Skeletal muscle satellite cell (primary cell): ENCODE measurements around the gene DCDC1.

ENCODE experiments used
- H3K27me3 ChIP-seq: 2 replicates; pipeline ENCODE4 v1.7.0; 2013; ENCODE audit warnings: low read length; ENCODE audit not compliant: control insufficient read depth, insufficient read depth
- H3K36me3 ChIP-seq: 2 replicates; pipeline ENCODE4 v1.7.0; 2013; ENCODE audit warnings: mild to moderate bottlenecking, control low read depth, low read length; ENCODE audit not compliant: insufficient read depth
- H3K4me1 ChIP-seq: 2 replicates; pipeline ENCODE4 v1.7.0; 2013; ENCODE audit warnings: low read length; ENCODE audit not compliant: control insufficient read depth, insufficient read depth
- H3K4me2 ChIP-seq: 2 replicates; pipeline ENCODE4 v1.7.0; 2013; ENCODE audit warnings: mild to moderate bottlenecking, low read length
- H3K4me3 ChIP-seq: 2 replicates; pipeline ENCODE4 v1.7.0; 2013; ENCODE audit warnings: low read length
- H3K9ac ChIP-seq: 2 replicates; pipeline ENCODE4 v1.7.0; 2013; ENCODE audit warnings: mild to moderate bottlenecking, low read depth, low read length, moderate library complexity
- H3K9me3 ChIP-seq: replicated peaks from 2 replicates; pipeline ENCODE4 v1.7.0; 2013; ENCODE audit warnings: mild to moderate bottlenecking, control low read depth, low read length

The DCDC1 gene

GRCh38 chr11:31089117-31089516, 280.4 kb downstream of the DCDC1 start:
- H3K4me2 ChIP-seq = no peak overlapping the region
- no peaks in the 10 kb centered on the region for H3K36me3 ChIP-seq
- no peak overlapping the region for H3K4me3 ChIP-seq
- H3K4me1 ChIP-seq = no peaks in the 10 kb centered on the region
- H3K9me3 ChIP-seq = peaks cover 3% of the 10 kb centered on the region
- no peak overlapping the region for H3K9ac ChIP-seq
- no peaks in the 10 kb centered on the region for H3K27me3 ChIP-seq

- no peaks in the 10 kb centered on the region for H3K9me3 ChIP-seq
Measured at GRCh38 chr11:31069447-31070205, 299.9 kb downstream of the DCDC1 start.

GRCh38 chr11:31060880-31061279, 308.7 kb downstream of the DCDC1 start:
- no peaks in the 10 kb centered on the region for H3K4me1 ChIP-seq
- H3K36me3 ChIP-seq = no peaks in the 10 kb centered on the region
- H3K27me3 ChIP-seq = no peaks in the 10 kb centered on the region
- no peak overlapping the region for H3K4me2 ChIP-seq
- H3K4me3 ChIP-seq = no peak overlapping the region
- H3K9me3 ChIP-seq = no peaks in the 10 kb centered on the region
- no peak overlapping the region for H3K9ac ChIP-seq

More at GRCh38 chr11:31069447-31070205, 299.9 kb downstream of the DCDC1 start:
- H3K9ac ChIP-seq = no peak overlapping the region
- H3K27me3 ChIP-seq = no peaks in the 10 kb centered on the region
- H3K36me3 ChIP-seq = no peaks in the 10 kb centered on the region
- no peak overlapping the region for H3K4me2 ChIP-seq
- no peak overlapping the region for H3K4me3 ChIP-seq
- H3K4me1 ChIP-seq = no peaks in the 10 kb centered on the region

GRCh38 chr11:31059529-31059928, 310.0 kb downstream of the DCDC1 start:
- no peaks in the 10 kb centered on the region for H3K4me1 ChIP-seq
- no peak overlapping the region for H3K9ac ChIP-seq
- no peaks in the 10 kb centered on the region for H3K9me3 ChIP-seq
- no peak overlapping the region for H3K4me3 ChIP-seq
- no peaks in the 10 kb centered on the region for H3K27me3 ChIP-seq
- H3K36me3 ChIP-seq = no peaks in the 10 kb centered on the region
- H3K4me2 ChIP-seq = no peak overlapping the region

- no peaks in the 10 kb centered on the region for H3K9me3 ChIP-seq
- H3K4me2 ChIP-seq = no peak overlapping the region
- H3K27me3 ChIP-seq = no peaks in the 10 kb centered on the region
- H3K4me3 ChIP-seq = no peak overlapping the region
- no peaks in the 10 kb centered on the region for H3K36me3 ChIP-seq
- no peak overlapping the region for H3K9ac ChIP-seq
- H3K4me1 ChIP-seq = no peaks in the 10 kb centered on the region
Measured at GRCh38 chr11:31050061-31050765, 319.3 kb downstream of the DCDC1 start.

- H3K9me3 ChIP-seq = no peaks in the 10 kb centered on the region
- H3K36me3 ChIP-seq = no peaks in the 10 kb centered on the region
- no peak overlapping the region for H3K4me2 ChIP-seq
- no peaks in the 10 kb centered on the region for H3K27me3 ChIP-seq
- no peak overlapping the region for H3K9ac ChIP-seq
- H3K4me3 ChIP-seq = no peak overlapping the region
- no peaks in the 10 kb centered on the region for H3K4me1 ChIP-seq
Measured at GRCh38 chr11:31045335-31045734, 324.2 kb downstream of the DCDC1 start.

- Histone ChIP-seq H3K9me3 (no peaks in the 10 kb centered on the region), H3K4me2 (no peak overlapping the region), H3K4me1 (no peaks in the 10 kb centered on the region), H3K36me3 (no peaks in the 10 kb centered on the region), H3K4me3 (no peak overlapping the region), H3K27me3 (no peaks in the 10 kb centered on the region), H3K9ac (no peak overlapping the region)
Measured at GRCh38 chr11:31030138-31030792, 339.3 kb downstream of the DCDC1 start.

DNA sequence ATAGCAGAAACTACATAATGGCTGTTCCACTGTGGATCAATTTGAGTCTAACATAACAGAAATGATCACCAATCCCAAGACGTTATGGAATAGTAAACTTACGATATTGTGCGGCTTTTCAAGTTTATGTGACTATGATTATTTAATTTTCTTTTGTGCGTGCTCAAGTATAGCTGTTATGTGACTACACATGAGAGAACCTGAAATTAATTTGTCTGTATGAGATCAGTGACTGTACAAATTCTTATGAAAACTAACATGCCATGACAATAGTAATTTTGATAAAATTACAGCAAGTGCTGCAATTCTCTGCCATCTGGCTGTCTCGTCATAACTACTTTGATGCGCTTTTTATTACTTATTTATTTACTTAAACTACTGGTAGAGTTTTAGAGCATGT, 343.2 kb downstream of the DCDC1 start:
- Histone ChIP-seq H3K9ac (no peak overlapping the region), H3K27me3 (no peaks in the 10 kb centered on the region), H3K4me1 (no peaks in the 10 kb centered on the region), H3K4me2 (no peak overlapping the region), H3K4me3 (no peak overlapping the region), H3K9me3 (no peaks in the 10 kb centered on the region), H3K36me3 (no peaks in the 10 kb centered on the region)

- Histone ChIP-seq H3K4me1 (no peaks in the 10 kb centered on the region), H3K4me3 (no peak overlapping the region), H3K4me2 (no peak overlapping the region), H3K9ac (no peak overlapping the region), H3K9me3 (no peaks in the 10 kb centered on the region), H3K36me3 (no peaks in the 10 kb centered on the region), H3K27me3 (no peaks in the 10 kb centered on the region)
Measured at GRCh38 chr11:31022080-31022479, 347.5 kb downstream of the DCDC1 start.

DNA sequence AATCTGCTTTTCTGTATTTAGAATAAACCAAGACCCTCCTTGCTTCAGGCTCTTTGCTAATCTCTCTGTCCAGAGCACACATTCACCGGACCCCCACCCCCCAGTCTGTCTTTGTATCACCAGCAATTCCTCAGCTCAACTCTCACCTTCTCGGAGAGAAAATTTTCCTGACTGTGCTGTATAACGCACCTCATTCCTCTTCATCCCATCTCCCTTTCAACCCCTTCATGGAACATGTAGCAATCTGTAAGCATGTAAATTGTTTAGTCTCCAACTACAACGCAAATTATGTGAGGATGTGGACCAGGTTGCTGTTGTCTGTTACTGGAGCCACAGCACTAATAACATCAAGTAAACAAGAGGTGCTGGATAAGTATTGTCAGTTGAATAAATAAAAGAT, 349.8 kb downstream of the DCDC1 start:
- Histone ChIP-seq H3K9me3 (no peaks in the 10 kb centered on the region), H3K4me2 (no peak overlapping the region), H3K9ac (no peak overlapping the region), H3K36me3 (no peaks in the 10 kb centered on the region), H3K27me3 (no peaks in the 10 kb centered on the region), H3K4me3 (no peak overlapping the region), H3K4me1 (no peaks in the 10 kb centered on the region)

- Histone ChIP-seq H3K27me3 (no peaks in the 10 kb centered on the region), H3K9ac (no peak overlapping the region), H3K4me2 (no peak overlapping the region), H3K36me3 (no peaks in the 10 kb centered on the region), H3K9me3 (no peaks in the 10 kb centered on the region), H3K4me1 (no peaks in the 10 kb centered on the region), H3K4me3 (no peak overlapping the region)
Measured at GRCh38 chr11:31005202-31005601, 364.3 kb downstream of the DCDC1 start.
